Uterus (tissue), 4 donors: ENCODE results near the gene HDAC4. TPM values are rescaled to one million over a fixed set of nuclear protein-coding genes. Genes with fewer than 3 reads are reported as not detected.

ENCODE experiments used
- DNase-seq, 2 donors: peaks; one replicate each; pipeline ENCODE4 v3.0.0-alpha.2; 2019 to 2020
- H3K27ac ChIP-seq, 2 donors: fragments of 200-600 bp; sonication (generic); 1 replicate in 1 of 2; 2 replicates in 1 of 2; pipeline ENCODE4 v1.5.1; 2016 to 2018
- H3K27me3 ChIP-seq, 2 donors: fragments of 200-600 bp; sonication (generic); one replicate each; pipeline ENCODE4 v1.5.1; 2018 to 2019; ENCODE audit warnings: control low read depth in 1 of 2
- H3K36me3 ChIP-seq, 2 donors: fragments of 200-600 bp; sonication (generic); one replicate each; pipeline ENCODE4 v1.5.1; 2019; ENCODE audit warnings: control low read depth in 1 of 2
- H3K4me1 ChIP-seq, 2 donors: fragments of 200-600 bp; sonication (generic); one replicate each; pipeline ENCODE4 v1.5.1; 2018 to 2019; ENCODE audit warnings: control low read depth in 1 of 2
- H3K4me3 ChIP-seq, 2 donors: fragments of 200-600 bp; sonication (generic); 1 replicate in 1 of 2; 2 replicates in 1 of 2; pipeline ENCODE4 v1.5.1; 2018 to 2019; ENCODE audit warnings: mild to moderate bottlenecking in 1 of 2
- H3K9me3 ChIP-seq, 2 donors: fragments of 200-600 bp; sonication (generic); one replicate each; pipeline ENCODE4 v1.5.1; 2019; ENCODE audit warnings: control low read depth in 1 of 2
- POLR2A ChIP-seq, 2 donors: fragments of 450-650 bp; IDR thresholded peaks; one replicate each; pipeline ENCODE4 v1.6.1; 2016; ENCODE audit warnings: antibody characterized with exemption in 2 of 2, mild to moderate bottlenecking in 1 of 2, moderate library complexity in 1 of 2
- intact Hi-C: fragments of 100-400 bp; cut with DNase I; formaldehyde crosslinking; loops from one replicate; pipeline ENCODE4 v1.15.1; 2023; ENCODE audit warnings: low total_unique reads
- total RNA-seq, 4 donors: library from RNA; depleted of rRNA in 3 of 4; stranded (reverse); fragments of >200 nt in 3 of 4; gene quantifications; one replicate each; pipeline versions ENCODE4 v1.1.0 to v1.2.4, GENCODE V29; 2014 to 2023
- TF ChIP-seq, protein P1 (sequence below), 4 experiments: fragments of 200-600 bp in 2 of 4; fragments of 450-650 bp in 2 of 4; sonication (generic) in 2 of 4; IDR thresholded peaks; one replicate each; pipeline ENCODE4 v1.5.1; 2016 to 2019; ENCODE audit warnings: antibody characterized with exemption in 4 of 4, mild to moderate bottlenecking in 2 of 4, moderate library complexity in 1 of 4
- donor health status: DM: yes; HTN: yes; CAD: no.

HDAC4 gene
- total RNA-seq, 4 donors from 2014 or later: 42.1 to 91.5 (median 73.4) TPM

DNA sequence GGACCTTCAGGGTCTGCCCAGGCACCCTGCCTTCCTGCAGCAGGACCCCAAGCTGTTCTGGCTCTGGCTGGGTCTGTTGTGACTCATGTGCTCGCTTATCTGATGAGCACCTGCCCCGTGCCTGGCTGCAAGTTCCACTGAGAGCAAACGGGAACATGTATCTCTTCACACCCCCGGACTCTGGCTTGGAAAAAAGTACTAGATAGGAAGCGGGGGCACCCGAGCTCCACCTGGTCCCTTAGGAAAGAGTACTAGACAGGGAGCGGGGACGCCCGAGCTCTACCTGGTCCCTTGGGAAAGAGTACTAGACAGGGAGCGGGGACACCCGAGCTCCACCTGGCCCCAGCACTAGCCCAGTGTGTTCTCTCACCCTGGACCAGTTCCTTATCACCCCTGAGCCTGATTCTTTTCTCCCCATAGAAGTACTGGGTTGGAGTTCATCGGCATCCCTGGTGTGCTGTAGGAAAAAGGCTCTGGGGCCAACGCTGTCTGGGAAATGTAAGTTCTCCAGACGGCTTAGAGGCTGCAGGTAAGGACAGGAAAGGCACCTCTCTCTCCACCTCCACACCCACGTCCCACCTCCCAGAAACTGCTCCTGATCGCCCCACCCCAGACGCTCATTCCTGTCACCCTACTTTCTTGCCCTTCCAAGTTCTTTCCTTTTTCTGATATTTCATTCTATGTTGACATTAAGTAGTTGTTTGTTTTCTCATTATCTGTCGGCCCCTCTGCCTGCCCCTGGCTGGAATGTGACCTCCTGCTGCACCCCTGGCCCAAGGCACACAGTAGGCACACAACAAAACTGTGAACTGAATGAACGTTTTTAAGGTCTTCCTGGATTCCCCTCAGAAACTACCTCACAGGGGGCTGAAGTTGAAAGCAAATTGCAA, 40.2 kb downstream of the HDAC4 start:
- H3K36me3 ChIP-seq: no peaks in the 10 kb centered on the region
- H3K27ac ChIP-seq: peak overlapping the region in 1 of 2 donors; percentile 24
- peak; percentile 14 to 42 for DNase-seq
- intact Hi-C loops: no loop called here
- TF ChIP-seq, protein P1, sequence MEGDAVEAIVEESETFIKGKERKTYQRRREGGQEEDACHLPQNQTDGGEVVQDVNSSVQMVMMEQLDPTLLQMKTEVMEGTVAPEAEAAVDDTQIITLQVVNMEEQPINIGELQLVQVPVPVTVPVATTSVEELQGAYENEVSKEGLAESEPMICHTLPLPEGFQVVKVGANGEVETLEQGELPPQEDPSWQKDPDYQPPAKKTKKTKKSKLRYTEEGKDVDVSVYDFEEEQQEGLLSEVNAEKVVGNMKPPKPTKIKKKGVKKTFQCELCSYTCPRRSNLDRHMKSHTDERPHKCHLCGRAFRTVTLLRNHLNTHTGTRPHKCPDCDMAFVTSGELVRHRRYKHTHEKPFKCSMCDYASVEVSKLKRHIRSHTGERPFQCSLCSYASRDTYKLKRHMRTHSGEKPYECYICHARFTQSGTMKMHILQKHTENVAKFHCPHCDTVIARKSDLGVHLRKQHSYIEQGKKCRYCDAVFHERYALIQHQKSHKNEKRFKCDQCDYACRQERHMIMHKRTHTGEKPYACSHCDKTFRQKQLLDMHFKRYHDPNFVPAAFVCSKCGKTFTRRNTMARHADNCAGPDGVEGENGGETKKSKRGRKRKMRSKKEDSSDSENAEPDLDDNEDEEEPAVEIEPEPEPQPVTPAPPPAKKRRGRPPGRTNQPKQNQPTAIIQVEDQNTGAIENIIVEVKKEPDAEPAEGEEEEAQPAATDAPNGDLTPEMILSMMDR (IDR thresholded peaks at IDR 0.05): no peak
- no peak for TF ChIP-seq POLR2A (IDR thresholded peaks at IDR 0.05)
- H3K9me3 ChIP-seq: no peaks in the 10 kb centered on the region
- no peak overlapping the region for H3K4me3 ChIP-seq
- peaks cover 0 to 4% of the 10 kb centered on the region in 2 donors for H3K4me1 ChIP-seq
- H3K27me3 ChIP-seq: no peaks in the 10 kb centered on the region

DNA sequence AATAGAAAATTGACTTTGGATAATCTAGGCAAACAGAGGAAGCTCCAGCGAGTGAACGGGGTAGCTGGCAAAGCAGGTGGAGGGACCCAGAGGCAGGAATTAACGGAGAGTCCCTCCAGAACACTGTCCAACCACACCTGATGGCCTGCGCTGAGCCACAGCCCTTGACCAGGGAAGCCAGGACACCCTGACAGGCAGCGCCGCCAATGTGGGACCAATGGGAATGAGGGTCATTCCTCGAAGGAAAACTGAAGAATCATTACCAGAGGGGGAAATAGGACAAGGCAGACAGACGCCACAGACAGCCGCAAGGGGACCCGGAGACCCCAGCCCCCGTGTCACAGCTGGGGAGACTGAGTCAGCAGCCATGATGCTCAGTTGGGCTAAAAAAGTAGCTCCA, 40.8 kb downstream of the HDAC4 start:
- H3K27me3 ChIP-seq: no peaks in the 10 kb centered on the region
- intact Hi-C loops: no loop called here
- peak in 1 of 2 donors; percentile 13 for DNase-seq
- H3K4me3 ChIP-seq: no peak overlapping the region
- no peaks in the 10 kb centered on the region for H3K36me3 ChIP-seq
- no peaks in the 10 kb centered on the region for H3K9me3 ChIP-seq
- TF ChIP-seq POLR2A (IDR thresholded peaks at IDR 0.05): no peak
- TF ChIP-seq, protein P1 (IDR thresholded peaks at IDR 0.05): no peak
- peaks cover 0 to 4% of the 10 kb centered on the region in 2 donors for H3K4me1 ChIP-seq
- H3K27ac ChIP-seq: peak overlapping the region in 1 of 2 donors; percentile 24

DNA sequence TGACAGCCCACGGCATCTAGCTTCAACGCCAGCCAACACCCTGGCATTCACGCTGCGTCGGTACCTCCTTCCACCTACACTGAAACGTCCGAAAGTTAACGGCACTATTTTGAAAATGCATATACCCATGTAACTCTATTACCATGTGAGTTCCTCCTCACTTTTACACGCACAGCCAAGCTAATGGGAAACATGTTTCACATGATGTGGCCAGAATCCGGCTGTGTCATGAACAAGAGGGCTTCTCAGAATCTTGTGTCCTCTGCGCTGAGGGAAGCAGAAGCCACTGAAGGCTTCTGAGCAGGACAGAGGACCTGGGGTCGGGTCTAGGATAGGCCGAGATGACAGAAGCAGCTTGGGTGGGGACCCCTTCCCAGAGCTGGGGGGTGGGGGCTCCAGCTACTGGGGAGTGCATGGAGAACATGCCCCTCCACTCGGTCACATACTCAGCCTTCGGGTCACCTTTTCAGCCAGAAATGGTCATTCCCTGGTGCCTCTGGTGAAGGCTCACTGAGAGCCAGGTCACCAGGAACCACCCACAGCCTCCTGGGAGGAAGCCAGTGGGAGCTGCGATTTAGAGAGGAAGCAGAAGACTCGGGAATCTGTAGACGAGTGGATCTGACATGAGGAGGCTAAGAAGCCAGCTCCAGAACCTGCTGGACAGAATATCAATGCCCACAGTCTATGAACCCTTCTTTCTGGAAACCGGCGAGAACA, 41.5 kb downstream of the HDAC4 start:
- TF ChIP-seq, protein P1 (IDR thresholded peaks at IDR 0.05): no peak
- no peak for TF ChIP-seq POLR2A (IDR thresholded peaks at IDR 0.05)
- Histone ChIP-seq H3K9me3 (no peaks in the 10 kb centered on the region), H3K27me3 (no peaks in the 10 kb centered on the region), H3K4me1 (peaks cover 0 to 4% of the 10 kb centered on the region in 2 donors), H3K27ac (peak overlapping the region; percentile 19 to 24), H3K4me3 (no peak overlapping the region), H3K36me3 (no peaks in the 10 kb centered on the region)
- peak in 1 of 2 donors; percentile 23 for DNase-seq
- intact Hi-C loops: no loop called here

DNA sequence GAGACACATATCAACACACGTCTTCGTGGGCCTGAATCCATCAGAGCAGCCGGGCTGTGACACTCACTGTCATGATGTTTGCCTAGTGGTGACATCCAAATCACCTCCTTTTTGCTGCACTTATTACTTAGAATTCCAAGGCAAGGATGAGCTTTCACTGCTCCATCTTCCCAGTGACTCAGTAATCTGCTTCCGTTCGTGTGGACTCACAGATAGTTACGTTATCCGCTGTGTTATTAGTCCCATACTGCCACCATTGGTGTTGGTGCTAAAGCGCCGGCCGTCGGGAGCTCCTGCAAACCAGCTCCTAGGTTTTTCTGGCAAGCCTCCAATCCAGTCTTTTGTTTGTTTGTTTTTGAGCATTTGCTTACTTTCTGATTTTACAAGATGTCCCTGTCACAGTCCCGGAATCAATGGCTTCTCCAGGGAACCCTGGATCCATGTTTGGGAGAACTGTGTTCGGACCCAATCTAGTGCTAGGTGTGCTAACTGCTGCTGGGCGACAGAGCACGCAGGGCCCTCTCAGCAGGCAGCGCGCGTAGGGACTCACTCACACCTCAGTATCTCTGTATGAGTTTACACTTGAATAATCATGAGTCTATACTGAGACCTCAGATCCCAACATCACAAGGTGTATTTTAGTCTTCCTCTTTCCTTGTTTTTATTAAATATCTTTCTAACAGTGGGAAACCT, 42.6 kb downstream of the HDAC4 start:
- H3K4me3 ChIP-seq: no peak overlapping the region
- peak overlapping the region in 1 of 2 donors; percentile 29 for H3K27ac ChIP-seq
- intact Hi-C loops: no loop called here
- TF ChIP-seq POLR2A (IDR thresholded peaks at IDR 0.05): no peak
- TF ChIP-seq, protein P1 (IDR thresholded peaks at IDR 0.05): no peak
- peak in 1 of 2 donors; percentile 18 for DNase-seq
- no peaks in the 10 kb centered on the region for H3K9me3 ChIP-seq
- H3K27me3 ChIP-seq: no peaks in the 10 kb centered on the region
- no peaks in the 10 kb centered on the region for H3K36me3 ChIP-seq
- peaks cover 0 to 4% of the 10 kb centered on the region in 2 donors for H3K4me1 ChIP-seq
